HG02588 (cell line): Measurements from ENCODE around the gene HLX.

ENCODE experiments used
- ATAC-seq: cut with Tn5 transposase; IDR thresholded peaks from one replicate; pipeline ENCODE4 v1.9.1; 2021; ENCODE audit warnings: mild to moderate bottlenecking, moderate library complexity; ENCODE audit not compliant: unreplicated experiment

Gene HLX

DNA sequence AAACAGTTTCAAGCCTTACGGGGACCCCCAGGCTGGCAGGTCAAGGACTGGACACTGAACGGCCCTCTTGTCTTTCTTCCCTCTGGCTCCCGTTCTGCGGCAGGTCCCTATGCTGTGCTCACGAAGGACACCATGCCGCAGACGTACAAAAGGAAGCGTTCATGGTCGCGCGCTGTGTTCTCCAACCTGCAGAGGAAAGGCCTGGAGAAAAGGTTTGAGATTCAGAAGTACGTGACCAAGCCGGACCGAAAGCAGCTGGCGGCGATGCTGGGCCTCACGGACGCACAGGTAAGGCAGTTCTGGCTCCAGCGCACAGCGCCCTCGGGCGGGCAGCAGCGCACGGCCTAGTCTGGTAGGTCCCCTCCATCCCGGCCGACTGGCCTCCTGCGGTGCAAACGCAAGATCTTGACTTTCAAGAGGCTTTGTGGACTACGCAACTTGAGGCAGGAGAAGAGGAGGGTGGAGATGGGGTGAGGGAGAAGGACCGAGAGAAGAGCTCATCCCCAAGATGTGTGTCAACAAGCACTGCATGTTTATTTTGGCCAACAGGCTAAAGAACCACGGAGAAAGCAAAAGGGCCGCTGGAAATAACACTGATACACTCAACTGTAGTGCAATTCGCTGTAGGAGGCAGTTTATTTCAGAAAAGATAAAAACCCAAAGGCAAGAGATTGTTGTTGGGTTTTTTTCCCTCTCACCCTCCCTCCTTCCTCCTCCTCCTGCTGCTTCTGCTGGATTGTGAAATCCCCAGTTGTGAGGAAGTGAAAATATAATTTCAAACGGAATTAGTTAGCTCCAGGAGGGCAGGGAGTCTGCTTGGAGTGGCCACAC is 3.0 kb downstream of the HLX start:
- no peak for ATAC-seq

- no peak for ATAC-seq
Measured at GRCh38 chr1:220884109-220884980, 5.1 kb downstream of the HLX start.

- ATAC-seq, result no peak
Measured at GRCh38 chr1:220884981-220885918, 6.0 kb downstream of the HLX start.

DNA sequence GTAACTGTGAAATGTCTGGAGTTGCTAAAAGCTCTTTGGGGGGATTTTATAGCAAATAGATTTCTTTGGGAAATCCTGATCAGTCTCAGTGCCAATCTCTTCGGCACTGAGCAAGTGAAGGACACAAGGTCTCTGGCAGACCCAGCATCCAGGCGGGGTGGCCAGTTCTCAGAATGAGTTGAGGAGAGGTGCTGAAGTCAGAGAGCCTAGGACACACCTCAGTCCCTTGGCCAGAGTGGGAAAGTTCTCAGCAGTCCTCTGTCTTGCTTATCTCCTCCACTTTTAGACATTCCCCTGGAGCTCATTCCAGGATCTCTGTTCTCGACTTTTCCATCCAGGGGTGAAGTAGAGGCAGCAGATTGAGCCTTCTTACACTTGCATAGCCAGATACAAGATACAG is 6.7 kb downstream of the HLX start:
- no peak for ATAC-seq

- ATAC-seq, result no peak
Measured at GRCh38 chr1:220886470-220887201, 7.4 kb downstream of the HLX start.

- no peak for ATAC-seq
Measured at GRCh38 chr1:220887202-220887519, 7.9 kb downstream of the HLX start.

DNA sequence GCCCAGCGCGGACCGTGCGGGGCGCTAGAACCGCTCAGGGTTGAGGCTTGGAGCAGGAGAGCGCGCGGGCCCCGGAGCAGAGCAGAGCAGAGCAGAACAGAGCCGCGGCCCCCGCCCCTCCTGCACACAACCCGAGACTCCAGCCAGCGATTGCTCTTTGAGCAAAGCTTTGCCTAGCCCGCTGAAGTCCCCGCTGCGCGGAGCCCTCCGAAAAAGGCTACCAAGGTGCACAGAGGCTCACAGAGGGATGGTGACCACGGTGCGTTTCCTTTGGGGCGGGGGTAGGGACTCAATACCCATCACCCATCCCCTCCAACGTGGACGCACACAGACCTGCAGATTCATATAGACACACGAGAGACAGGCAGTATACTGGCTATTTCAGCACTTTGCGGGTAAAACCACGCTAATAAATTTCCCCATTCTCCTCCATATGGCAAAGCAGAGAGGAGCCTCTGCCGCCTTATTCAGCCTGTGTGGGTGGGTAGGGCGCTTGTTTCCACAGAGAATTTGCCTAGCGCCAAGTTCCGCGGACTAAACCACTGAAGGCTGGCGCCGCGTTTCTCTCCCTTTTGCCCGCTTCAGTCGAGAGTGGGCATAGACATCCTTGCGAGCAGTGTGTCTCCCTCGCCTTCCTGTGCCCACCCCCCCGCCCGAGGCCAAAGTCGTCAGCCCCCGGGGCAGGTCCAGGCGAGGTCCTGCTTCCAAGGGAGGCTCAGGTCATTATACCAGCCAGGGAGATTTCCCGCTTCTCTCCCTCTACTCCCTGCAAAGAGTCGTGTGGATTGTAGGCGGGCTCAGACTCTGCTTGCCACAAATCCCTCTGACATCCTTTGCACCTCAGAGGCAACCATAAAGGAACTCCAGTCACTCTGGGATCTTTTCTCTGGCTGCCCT is 8.5 kb downstream of the HLX start:
- no peak for ATAC-seq

DNA sequence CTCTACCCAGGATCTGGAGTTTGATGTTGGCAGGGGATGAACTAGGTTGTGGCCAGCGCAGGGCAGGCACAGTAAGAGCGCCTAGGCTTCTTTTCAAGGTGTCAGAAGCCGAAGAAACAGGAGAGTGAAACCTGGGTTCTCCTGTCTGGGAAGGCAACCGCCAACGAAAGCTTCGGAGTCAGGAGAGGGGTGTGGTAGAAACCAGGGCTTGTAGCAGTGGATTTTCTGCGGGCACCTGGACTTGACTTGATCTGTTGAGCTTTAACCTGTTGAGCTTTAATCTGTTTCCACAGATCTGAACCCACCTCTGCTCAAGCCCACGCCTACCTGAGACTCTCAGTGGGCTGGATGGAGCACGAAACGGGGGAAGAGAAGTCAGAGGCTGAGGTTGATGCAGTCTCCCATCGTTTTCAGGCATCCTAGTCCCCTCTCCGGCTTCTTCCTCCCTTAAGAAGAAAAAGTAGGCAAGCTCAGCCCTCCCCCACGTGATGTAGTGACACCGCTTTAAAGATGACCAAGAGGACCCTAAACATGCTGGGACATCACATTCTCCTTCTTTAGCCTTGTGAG is 9.3 kb downstream of the HLX start:
- no peak for ATAC-seq

- no peak for ATAC-seq
Measured at GRCh38 chr1:220889333-220889732, 10.1 kb downstream of the HLX start.

DNA sequence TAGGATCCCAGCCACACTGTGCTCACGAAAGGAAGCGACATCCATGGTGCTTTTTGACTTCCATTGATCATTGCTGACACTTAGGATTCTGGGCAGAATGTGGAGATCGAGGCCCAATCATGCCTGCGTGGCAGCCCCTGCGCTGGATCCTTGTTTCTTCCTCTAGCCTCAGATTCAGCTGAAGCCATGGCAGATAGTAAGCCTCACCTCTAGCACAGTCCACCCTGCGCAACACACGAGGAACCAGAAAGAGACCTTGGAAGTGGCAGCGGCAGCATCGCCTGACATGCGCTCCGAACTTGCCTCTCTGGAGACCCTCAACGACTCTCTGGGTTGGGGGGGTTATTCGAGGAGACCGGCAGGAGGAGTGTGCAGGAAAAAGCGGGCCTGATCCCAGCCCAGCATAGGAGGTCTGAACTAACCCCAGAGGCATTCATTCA is 10.6 kb downstream of the HLX start:
- ATAC-seq, result no peak

DNA sequence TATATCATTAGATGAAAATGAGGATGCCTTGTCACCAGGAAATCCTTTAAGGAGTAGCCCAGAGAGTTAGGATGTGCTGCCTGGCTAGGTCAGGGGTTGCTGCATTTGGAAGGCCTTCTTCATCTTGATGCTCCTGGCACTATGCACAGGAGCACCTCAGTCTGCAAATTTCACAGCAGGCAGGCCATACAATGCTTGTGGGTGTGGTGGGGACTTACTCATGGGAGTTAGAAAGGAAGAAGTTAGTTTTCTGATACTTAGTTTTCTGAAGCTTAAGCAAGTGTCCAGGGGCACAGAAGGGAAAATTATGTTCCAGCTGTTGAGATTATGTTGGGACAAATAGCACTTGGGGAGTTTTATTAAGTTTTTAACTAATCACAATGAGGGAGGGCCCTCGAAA is 11.4 kb downstream of the HLX start:
- no peak for ATAC-seq

GRCh38 chr1:220891224-220892085 is 12.2 kb downstream of the HLX start:
- no peak for ATAC-seq

DNA sequence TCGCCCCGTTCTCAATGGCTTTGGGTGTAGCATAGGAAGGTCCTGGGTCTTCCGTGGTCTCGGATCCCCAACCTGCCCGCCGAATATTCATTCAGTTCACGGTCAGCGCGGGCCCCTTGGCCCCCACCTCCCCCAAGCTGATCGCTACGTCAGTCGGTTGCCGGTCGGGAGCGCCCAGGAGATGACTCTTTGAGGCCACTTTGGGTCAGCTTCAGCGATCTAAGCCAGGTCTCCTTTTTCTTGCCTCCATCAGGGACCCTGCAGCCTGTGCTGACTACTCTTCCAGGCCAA is 12.8 kb downstream of the HLX start:
- no peak for ATAC-seq

GRCh38 chr1:220892997-220893700 is 13.9 kb downstream of the HLX start:
- ATAC-seq, result no peak

GRCh38 chr1:220893701-220894024 is 14.4 kb downstream of the HLX start:
- ATAC-seq, result no peak

DNA sequence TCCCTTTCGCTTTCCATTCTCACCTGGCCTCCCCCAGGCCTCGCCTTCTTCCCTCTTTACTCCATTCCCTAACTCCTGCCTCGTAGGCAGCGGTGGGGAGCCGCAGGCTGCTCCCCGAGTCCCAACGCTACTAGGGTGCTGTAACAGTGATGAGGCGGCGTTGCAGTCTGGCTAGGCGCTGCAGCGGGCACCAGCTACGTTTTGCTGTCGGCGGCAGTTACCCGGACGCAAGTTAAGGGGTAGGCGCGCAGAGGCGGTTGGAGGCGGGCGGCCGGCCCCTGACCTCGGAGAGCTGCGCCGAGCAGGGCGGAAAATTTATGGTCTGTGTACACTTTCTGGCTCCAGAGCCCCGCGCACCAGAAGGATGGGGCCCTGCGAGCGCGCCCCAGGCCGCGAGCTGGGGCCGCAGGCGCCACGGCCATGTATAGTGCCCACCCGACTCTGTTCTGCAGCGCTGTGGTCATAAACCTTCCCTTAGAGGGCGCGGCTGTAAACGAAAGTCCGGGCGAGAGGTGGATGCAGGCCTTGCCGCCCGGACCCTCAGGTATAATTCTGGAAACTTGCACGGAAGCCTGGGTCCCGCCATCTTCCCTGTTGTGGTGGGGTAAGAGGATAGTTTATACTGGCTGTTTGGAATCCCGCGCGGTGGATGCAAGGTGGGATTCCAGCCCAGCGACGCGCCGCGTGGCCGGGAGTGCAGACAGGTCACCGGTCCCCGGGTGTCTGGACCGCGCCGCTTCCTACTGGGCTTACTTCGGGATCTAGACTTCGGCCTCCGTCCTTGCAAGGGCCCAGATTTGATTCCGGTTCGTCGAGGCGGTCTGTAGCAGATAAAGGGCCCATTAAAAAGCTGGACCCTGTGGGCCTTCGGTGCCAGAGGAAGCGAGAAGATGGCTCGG is 15.0 kb downstream of the HLX start:
- no peak for ATAC-seq

GRCh38 chr1:220894924-220895256 is 15.6 kb downstream of the HLX start:
- ATAC-seq, result no peak
